B cell (primary cell): ENCODE data around the gene PPP3CA.

ENCODE experiments used
- CTCF ChIP-seq: fragments of 200-600 bp; IDR thresholded peaks from one replicate; pipeline ENCODE4 v1.8.0; 2022; ENCODE audit warnings: antibody characterized with exemption, mild to moderate bottlenecking
- EZH2 ChIP-seq: IDR thresholded peaks from 2 replicates; pipeline ENCODE4 v1.6.1; 2012; ENCODE audit warnings: borderline replicate concordance, low read depth, mild to moderate bottlenecking, moderate library complexity, low read length; ENCODE audit not compliant: insufficient read depth, poor library complexity, severe bottlenecking

- TF ChIP-seq CTCF (no peak), EZH2 (no peak)
Measured at GRCh38 chr4:101227715-101228114, 119.6 kb downstream of the PPP3CA start.
